Measurements from ENCODE around the gene TMSB4X.

The TMSB4X gene

DNA sequence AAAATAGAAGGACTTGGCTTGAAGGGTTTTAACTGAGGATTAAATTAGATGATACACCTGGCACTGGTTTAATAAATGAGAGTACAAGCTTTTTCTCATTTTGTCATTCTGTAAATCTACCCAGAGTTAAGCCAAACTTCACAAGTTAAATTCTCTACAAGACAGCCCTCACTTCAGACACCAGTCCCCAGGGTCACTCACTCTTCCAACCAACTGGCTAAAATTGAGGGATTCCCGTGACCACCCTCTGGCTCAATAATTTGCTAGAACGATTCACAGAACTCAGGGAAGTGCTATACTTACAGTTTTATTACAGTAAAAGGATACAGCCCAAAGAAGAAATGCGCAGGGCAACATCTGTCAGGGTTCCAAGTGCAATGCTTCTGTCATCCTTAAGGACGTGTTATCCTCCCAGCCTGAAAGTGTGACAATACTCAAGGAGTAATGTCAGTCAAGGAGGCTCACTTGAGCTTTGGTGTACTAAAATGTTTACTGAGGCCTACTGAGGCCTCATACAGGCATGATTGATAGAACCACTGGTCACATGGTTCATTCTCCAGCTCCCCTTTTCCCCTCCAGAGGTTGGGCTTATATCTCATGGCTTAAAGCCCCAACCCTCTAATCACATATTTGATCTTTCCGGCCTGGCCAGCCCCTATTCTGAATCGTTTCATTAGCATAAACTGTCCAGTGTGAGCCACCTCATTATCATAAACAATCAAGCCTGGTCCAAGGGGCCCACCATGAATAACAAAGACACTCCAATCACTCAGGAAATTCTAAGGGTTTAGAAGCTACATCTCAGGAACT lies 9.6 kb upstream of the TMSB4X start:
- Histone ChIP-seq H3K18ac (ENCODE audit: low read length) (no peak overlapping the region), H3K9me3 (replicated peaks in 1 of 2; ENCODE audit: control insufficient read depth in 2 of 2, insufficient read depth in 1 of 2, low read depth in 1 of 2, low read length in 2 of 2) (peaks cover 1 to 4% of the 10 kb centered on the region in 2 donors), H3K27ac (replicated peaks; ENCODE audit: low read length) (no peak overlapping the region), H2BK5ac (ENCODE audit: low read length) (no peak overlapping the region), H3K4me2 (ENCODE audit: insufficient read depth, low read length, poor library complexity, severe bottlenecking) (no peak overlapping the region), H3K23ac (ENCODE audit: low read depth, low read length, poor library complexity) (no peak overlapping the region), H3K36me3 (replicated peaks in 1 of 2; ENCODE audit: control insufficient read depth in 2 of 2, insufficient read depth in 2 of 2, low read length in 2 of 2) (no peaks in the 10 kb centered on the region), H2BK120ac (ENCODE audit: low read depth, low read length) (no peak overlapping the region), H2BK15ac (ENCODE audit: low read length) (no peak overlapping the region), H2AK5ac (ENCODE audit: low read depth, low read length) (no peak overlapping the region), H3K4ac (ENCODE audit: low read length) (no peak overlapping the region), H3K27me3 (ENCODE audit: control insufficient read depth in 3 of 3, insufficient read depth in 3 of 3, low read depth in 1 of 3, low read length in 3 of 3) (no peaks in the 10 kb centered on the region), H4K8ac (ENCODE audit: low read depth, low read length) (no peak overlapping the region), H2AFZ (ENCODE audit: low read length) (peak overlapping the region; percentile 25), H3K14ac (ENCODE audit: low read length) (no peak overlapping the region), H2BK12ac (ENCODE audit: low read length) (no peak overlapping the region), H3K9ac (ENCODE audit: low read depth, low read length, poor library complexity) (no peak overlapping the region), H3K4me3 (ENCODE audit: low read length in 2 of 2) (no peak overlapping the region), H3K79me1 (ENCODE audit: low read depth, low read length) (no peaks in the 10 kb centered on the region), H3K4me1 (ENCODE audit: control insufficient read depth in 2 of 2, insufficient read depth in 1 of 2, low read depth in 1 of 2, low read length in 2 of 2) (no peaks in the 10 kb centered on the region), H4K91ac (ENCODE audit: low read depth, low read length, poor library complexity) (no peak overlapping the region)
- DNase-seq (ENCODE audit: low spot score): no peak
- WGBS, 2 donors (ENCODE audit: extremely low coverage in 2 of 2, insufficient read length in 2 of 2, insufficient replicate concordance in 1 of 2): no CpG with 5 or more reads among the region's 6 CpGs

DNA sequence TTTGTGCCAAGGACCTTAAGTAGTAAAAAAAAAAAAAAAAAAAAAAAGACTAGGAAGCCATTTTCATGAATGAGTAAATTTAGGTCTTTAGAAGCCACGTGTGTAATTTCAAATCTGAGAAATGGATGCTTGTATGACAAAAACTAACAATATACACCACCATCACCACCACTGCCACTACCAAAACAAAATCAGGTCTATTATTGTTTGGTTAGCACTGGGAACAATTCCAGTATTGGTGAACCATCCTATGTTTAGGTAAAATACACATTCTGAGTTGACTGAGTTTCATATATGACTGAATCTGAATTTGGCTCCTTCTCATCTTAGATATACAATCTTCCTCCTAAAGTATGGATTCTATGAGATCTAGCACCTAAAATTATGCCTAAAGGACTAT lies 8.8 kb upstream of the TMSB4X start:
- H3K4me3 ChIP-seq (ENCODE audit: low read length in 2 of 2): no peak overlapping the region
- no peak overlapping the region for H2BK5ac ChIP-seq (ENCODE audit: low read length)
- no peak for DNase-seq (ENCODE audit: low spot score)

DNA sequence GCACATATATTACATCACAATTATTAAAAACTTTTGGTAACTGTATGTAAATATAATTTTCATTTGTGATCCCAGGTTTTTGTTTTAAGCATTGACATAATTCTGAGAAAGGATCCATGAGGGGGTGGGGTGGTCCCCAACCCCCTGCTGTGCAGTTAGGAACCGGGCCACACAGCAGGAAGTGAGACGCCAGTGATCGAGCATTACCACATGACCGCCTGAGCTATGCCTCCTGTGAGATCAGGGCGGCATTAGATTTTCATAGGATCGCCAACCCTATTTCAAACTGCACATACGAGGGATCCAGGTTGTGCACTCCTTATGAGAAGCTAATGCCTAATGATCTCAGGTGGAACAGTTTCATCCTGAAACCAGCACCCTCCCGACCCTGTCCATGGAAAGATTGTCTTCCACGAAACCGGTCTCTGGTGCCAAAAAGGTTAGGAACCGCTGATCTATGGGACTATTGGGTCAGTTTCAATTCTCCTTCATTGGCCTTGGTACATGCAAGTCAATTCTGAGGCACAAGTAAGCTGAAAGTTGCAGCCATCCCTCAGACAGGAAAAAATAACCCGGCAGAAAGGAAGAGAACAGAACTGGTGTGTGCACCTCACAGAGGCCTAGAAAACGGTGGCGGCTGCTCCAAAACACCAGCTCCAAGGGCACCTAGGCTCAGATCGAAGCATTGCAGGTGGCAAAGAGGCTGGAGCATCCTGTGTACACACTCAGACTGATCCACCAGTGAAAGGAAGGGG lies 7.0 kb upstream of the TMSB4X start:
- no peaks in the 10 kb centered on the region for H3K9me3 ChIP-seq (replicated peaks in 1 of 2; ENCODE audit: control insufficient read depth in 2 of 2, insufficient read depth in 1 of 2, low read depth in 1 of 2, low read length in 2 of 2)
- WGBS, 2 donors (ENCODE audit: extremely low coverage in 2 of 2, insufficient read length in 2 of 2, insufficient replicate concordance in 1 of 2): no CpG with 5 or more reads among the region's 15 CpGs

More for the DNA sequence above, 8.8 kb upstream of the TMSB4X start:
- Histone ChIP-seq H3K36me3 (replicated peaks in 1 of 2; ENCODE audit: control insufficient read depth in 2 of 2, insufficient read depth in 2 of 2, low read length in 2 of 2) (no peaks in the 10 kb centered on the region), H4K91ac (ENCODE audit: low read depth, low read length, poor library complexity) (no peak overlapping the region), H2BK15ac (ENCODE audit: low read length) (no peak overlapping the region), H2BK120ac (ENCODE audit: low read depth, low read length) (no peak overlapping the region), H3K14ac (ENCODE audit: low read length) (no peak overlapping the region), H3K4ac (ENCODE audit: low read length) (no peak overlapping the region), H3K9me3 (replicated peaks in 1 of 2; ENCODE audit: control insufficient read depth in 2 of 2, insufficient read depth in 1 of 2, low read depth in 1 of 2, low read length in 2 of 2) (peaks cover 1 to 4% of the 10 kb centered on the region in 2 donors), H2AFZ (ENCODE audit: low read length) (no peak overlapping the region), H2BK12ac (ENCODE audit: low read length) (no peak overlapping the region), H3K27me3 (ENCODE audit: control insufficient read depth in 3 of 3, insufficient read depth in 3 of 3, low read depth in 1 of 3, low read length in 3 of 3) (no peaks in the 10 kb centered on the region), H2AK5ac (ENCODE audit: low read depth, low read length) (no peak overlapping the region), H3K18ac (ENCODE audit: low read length) (no peak overlapping the region), H3K4me2 (ENCODE audit: insufficient read depth, low read length, poor library complexity, severe bottlenecking) (no peak overlapping the region), H3K23ac (ENCODE audit: low read depth, low read length, poor library complexity) (no peak overlapping the region), H3K9ac (ENCODE audit: low read depth, low read length, poor library complexity) (no peak overlapping the region), H3K27ac (replicated peaks; ENCODE audit: low read length) (no peak overlapping the region), H4K8ac (ENCODE audit: low read depth, low read length) (no peak overlapping the region), H3K4me1 (ENCODE audit: control insufficient read depth in 2 of 2, insufficient read depth in 1 of 2, low read depth in 1 of 2, low read length in 2 of 2) (peaks cover 2 to 3% of the 10 kb centered on the region in 2 donors), H3K79me1 (ENCODE audit: low read depth, low read length) (no peaks in the 10 kb centered on the region)
- WGBS, 2 donors (ENCODE audit: extremely low coverage in 2 of 2, insufficient read length in 2 of 2, insufficient replicate concordance in 1 of 2): no CpG with 5 or more reads among the region's 1 CpG

DNA sequence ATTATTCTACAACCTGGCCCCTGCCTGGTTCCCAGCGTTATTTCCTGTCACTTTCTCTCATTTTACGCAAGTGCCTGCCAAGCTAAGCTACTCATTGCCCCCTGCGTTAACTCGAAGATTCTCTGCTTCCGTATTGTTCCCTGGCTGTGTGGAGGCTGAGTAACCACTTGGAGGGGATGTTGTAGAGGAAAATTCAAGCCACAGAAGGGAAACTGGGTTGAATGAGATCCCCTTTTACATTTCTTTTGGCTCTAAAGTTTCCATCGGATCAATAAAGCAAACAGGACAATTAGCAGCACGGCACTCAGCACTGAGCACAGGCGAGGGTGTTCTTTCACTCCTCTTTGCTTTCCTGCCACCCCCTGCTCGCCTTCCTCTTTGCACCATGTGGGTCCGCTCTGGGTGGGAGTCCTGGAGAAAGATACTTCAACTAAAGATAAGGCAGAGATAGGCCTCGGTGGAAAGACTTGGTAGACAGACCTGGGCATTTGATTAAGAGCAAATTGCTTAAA lies 4.2 kb upstream of the TMSB4X start:
- DNase-seq (ENCODE audit: low spot score): no peak
- Histone ChIP-seq H3K18ac (ENCODE audit: low read length) (no peak overlapping the region), H3K4ac (ENCODE audit: low read length) (no peak overlapping the region), H3K79me1 (ENCODE audit: low read depth, low read length) (no peaks in the 10 kb centered on the region), H4K8ac (ENCODE audit: low read depth, low read length) (no peak overlapping the region), H3K4me1 (ENCODE audit: control insufficient read depth in 2 of 2, insufficient read depth in 1 of 2, low read depth in 1 of 2, low read length in 2 of 2) (peaks cover 3 to 6% of the 10 kb centered on the region in 2 donors), H2BK5ac (ENCODE audit: low read length) (no peak overlapping the region), H3K27ac (replicated peaks; ENCODE audit: low read length) (no peak overlapping the region), H2BK120ac (ENCODE audit: low read depth, low read length) (no peak overlapping the region), H3K9me3 (replicated peaks in 1 of 2; ENCODE audit: control insufficient read depth in 2 of 2, insufficient read depth in 1 of 2, low read depth in 1 of 2, low read length in 2 of 2) (no peaks in the 10 kb centered on the region), H3K9ac (ENCODE audit: low read depth, low read length, poor library complexity) (no peak overlapping the region), H3K4me2 (ENCODE audit: insufficient read depth, low read length, poor library complexity, severe bottlenecking) (no peak overlapping the region), H3K14ac (ENCODE audit: low read length) (no peak overlapping the region), H3K4me3 (ENCODE audit: low read length in 2 of 2) (no peak overlapping the region), H3K27me3 (ENCODE audit: control insufficient read depth in 3 of 3, insufficient read depth in 3 of 3, low read depth in 1 of 3, low read length in 3 of 3) (no peaks in the 10 kb centered on the region), H3K36me3 (replicated peaks in 1 of 2; ENCODE audit: control insufficient read depth in 2 of 2, insufficient read depth in 2 of 2, low read length in 2 of 2) (peaks cover 0 to 2% of the 10 kb centered on the region in 2 donors), H2BK15ac (ENCODE audit: low read length) (no peak overlapping the region), H2AFZ (ENCODE audit: low read length) (peak overlapping the region; percentile 83), H3K23ac (ENCODE audit: low read depth, low read length, poor library complexity) (no peak overlapping the region), H2AK5ac (ENCODE audit: low read depth, low read length) (no peak overlapping the region), H4K91ac (ENCODE audit: low read depth, low read length, poor library complexity) (no peak overlapping the region), H2BK12ac (ENCODE audit: low read length) (no peak overlapping the region)
- WGBS, 2 donors (ENCODE audit: extremely low coverage in 2 of 2, insufficient read length in 2 of 2, insufficient replicate concordance in 1 of 2): no CpG with 5 or more reads among the region's 11 CpGs

More for the DNA sequence above, 7.0 kb upstream of the TMSB4X start:
- no peak overlapping the region for H3K18ac ChIP-seq (ENCODE audit: low read length)
- no peaks in the 10 kb centered on the region for H3K36me3 ChIP-seq (replicated peaks in 1 of 2; ENCODE audit: control insufficient read depth in 2 of 2, insufficient read depth in 2 of 2, low read length in 2 of 2)
- no peak overlapping the region for H2BK120ac ChIP-seq (ENCODE audit: low read depth, low read length)
- H4K8ac ChIP-seq (ENCODE audit: low read depth, low read length): no peak overlapping the region
- no peak overlapping the region for H4K91ac ChIP-seq (ENCODE audit: low read depth, low read length, poor library complexity)
- no peak overlapping the region for H3K9ac ChIP-seq (ENCODE audit: low read depth, low read length, poor library complexity)
- peaks cover 3% of the 10 kb centered on the region in 2 donors for H3K4me1 ChIP-seq (ENCODE audit: control insufficient read depth in 2 of 2, insufficient read depth in 1 of 2, low read depth in 1 of 2, low read length in 2 of 2)
- H3K79me1 ChIP-seq (ENCODE audit: low read depth, low read length): no peaks in the 10 kb centered on the region
- no peak overlapping the region for H2BK15ac ChIP-seq (ENCODE audit: low read length)
- no peak overlapping the region for H3K23ac ChIP-seq (ENCODE audit: low read depth, low read length, poor library complexity)
- no peak overlapping the region for H2BK12ac ChIP-seq (ENCODE audit: low read length)
- H3K4me3 ChIP-seq (ENCODE audit: low read length in 2 of 2): no peak overlapping the region
- no peak overlapping the region for H2AK5ac ChIP-seq (ENCODE audit: low read depth, low read length)
- no peak overlapping the region for H3K4ac ChIP-seq (ENCODE audit: low read length)
- H3K14ac ChIP-seq (ENCODE audit: low read length): no peak overlapping the region
- no peaks in the 10 kb centered on the region for H3K27me3 ChIP-seq (ENCODE audit: control insufficient read depth in 3 of 3, insufficient read depth in 3 of 3, low read depth in 1 of 3, low read length in 3 of 3)
- H3K27ac ChIP-seq (replicated peaks; ENCODE audit: low read length): no peak overlapping the region
- H2BK5ac ChIP-seq (ENCODE audit: low read length): no peak overlapping the region
- no peak for DNase-seq (ENCODE audit: low spot score)
- H2AFZ ChIP-seq (ENCODE audit: low read length): peak overlapping the region; percentile 10
- H3K4me2 ChIP-seq (ENCODE audit: insufficient read depth, low read length, poor library complexity, severe bottlenecking): no peak overlapping the region

All from neuronal stem cell (in vitro differentiated cells).